K562 (cell line): Measurements from ENCODE around the gene PRTFDC1. TPM values are rescaled to one million over a fixed set of nuclear protein-coding genes. Genes with fewer than 3 reads are reported as not detected.

Experiments used
- ARID1B ChIP-seq: fragments of 450-650 bp; IDR thresholded peaks from 2 replicates; pipeline ENCODE4 v1.6.1; 2016; ENCODE audit warnings: antibody characterized with exemption, mild to moderate bottlenecking, inconsistent platforms
- BRF1 ChIP-seq: IDR thresholded peaks from 3 replicates; pipeline ENCODE4 v1.6.1; 2011; ENCODE audit warnings: borderline replicate concordance, mild to moderate bottlenecking; ENCODE audit not compliant: insufficient read length; ENCODE audit errors: extremely low read depth
- CBX3 ChIP-seq, 2 experiments: IDR thresholded peaks; 1 replicate in 1 of 2; 2 replicates in 1 of 2; pipeline ENCODE4 v1.6.1; 2012; ENCODE audit warnings: inconsistent platforms in 2 of 2, low read length in 2 of 2, borderline replicate concordance in 1 of 2, control low read depth in 1 of 2
- FOXP4 ChIP-seq: sonication (generic); formaldehyde crosslinking; IDR thresholded peaks from 2 replicates; pipeline ENCODE4 v1.8.0; 2022; ENCODE audit warnings: mild to moderate bottlenecking, missing genetic modification reagents, borderline replicate concordance
- KLF16 ChIP-seq: IDR thresholded peaks from 2 replicates; pipeline ENCODE4 v1.6.1; 2016; ENCODE audit warnings: antibody characterized with exemption
- MCM3 ChIP-seq: fragments of 450-650 bp; IDR thresholded peaks from 2 replicates; pipeline ENCODE4 v1.6.1; 2016
- MIER1 ChIP-seq: fragments of 450-650 bp; IDR thresholded peaks from 2 replicates; pipeline ENCODE4 v1.6.1; 2016; ENCODE audit warnings: antibody characterized with exemption, mild to moderate bottlenecking, low read depth
- NCOA2 ChIP-seq, 2 experiments: fragments of 450-650 bp; IDR thresholded peaks; 2 replicates each; pipeline ENCODE4 v1.6.1; 2018; ENCODE audit warnings: mild to moderate bottlenecking in 2 of 2, moderate library complexity in 1 of 2; ENCODE audit not compliant: partially characterized antibody in 2 of 2
- NFE2 ChIP-seq: IDR thresholded peaks from 2 replicates; pipeline ENCODE4 v1.6.1; 2014; ENCODE audit warnings: antibody characterized with exemption, low read depth
- NFIC ChIP-seq: fragments of 450-650 bp; IDR thresholded peaks from 2 replicates; pipeline ENCODE4 v1.6.1; 2017; ENCODE audit warnings: mild to moderate bottlenecking, inconsistent platforms
- PHF21A ChIP-seq: fragments of 450-650 bp; IDR thresholded peaks from 2 replicates; pipeline ENCODE4 v1.6.1; 2017; ENCODE audit warnings: low read depth, borderline replicate concordance
- PREB ChIP-seq: sonication (generic); formaldehyde crosslinking; IDR thresholded peaks from 2 replicates; pipeline ENCODE4 v1.8.1; 2023; ENCODE audit warnings: mild to moderate bottlenecking, missing genetic modification reagents
- RFX5 ChIP-seq: IDR thresholded peaks from 2 replicates; pipeline ENCODE4 v1.6.1; 2011; ENCODE audit warnings: low read depth, mild to moderate bottlenecking, improper control_type of control experiment, low read length
- SAP30 ChIP-seq: fragments of 200-600 bp; sonication (generic); IDR thresholded peaks from 2 replicates; pipeline ENCODE4 v1.6.1; 2012; ENCODE audit warnings: borderline replicate concordance, low read depth, mild to moderate bottlenecking, moderate library complexity, low read length, control low read depth, inconsistent platforms; ENCODE audit not compliant: insufficient read depth, poor library complexity, severe bottlenecking
- SMAD4 ChIP-seq: fragments of 250-450 bp; sonication (Bioruptor Pico); conservative IDR thresholded peaks from 2 replicates; pipeline ENCODE4 v1.8.0; 2021; ENCODE audit warnings: inconsistent platforms, mild to moderate bottlenecking, moderate library complexity
- SMARCC2 ChIP-seq: fragments of 450-650 bp; IDR thresholded peaks from 2 replicates; pipeline ENCODE4 v1.6.1; 2017; ENCODE audit warnings: antibody characterized with exemption, moderate library complexity, mild to moderate bottlenecking, low read depth
- TARDBP ChIP-seq: fragments of 450-650 bp; IDR thresholded peaks from 2 replicates; pipeline ENCODE4 v1.6.1; 2016
- ZBTB8A ChIP-seq: fragments of 450-650 bp; IDR thresholded peaks from 2 replicates; pipeline ENCODE4 v1.6.1; 2018; ENCODE audit warnings: mild to moderate bottlenecking, moderate library complexity; ENCODE audit not compliant: partially characterized antibody
- ZNF140 ChIP-seq: fragments of 250-450 bp; sonication (Bioruptor Pico); IDR thresholded peaks from 2 replicates; pipeline ENCODE4 v1.8.0; 2021; ENCODE audit warnings: moderate library complexity, mild to moderate bottlenecking, inconsistent platforms
- ZNF274 ChIP-seq: IDR thresholded peaks from 2 replicates; pipeline ENCODE4 v1.6.1; 2011; ENCODE audit warnings: low read depth, mild to moderate bottlenecking, low read length, moderate library complexity, borderline replicate concordance
- ZNF512 ChIP-seq: IDR thresholded peaks from 2 replicates; pipeline ENCODE4 v1.6.1; 2016; ENCODE audit warnings: missing genetic modification characterization, missing compliant biosample characterization
- ZNF644 ChIP-seq: fragments of 200-800 bp; sonication (Bioruptor generic); IDR thresholded peaks from 2 replicates; pipeline ENCODE4 v1.6.1; 2016; ENCODE audit warnings: low read depth, missing genetic modification characterization, missing compliant biosample characterization
- polyA plus RNA-seq, 8 experiments: library from polyadenylated mRNA; depleted of rRNA in 4 of 8; stranded (reverse) in 5 of 8; unstranded in 3 of 8; fragments of >200 nt; fragmentation: Nextera tagmentation in 2 of 8; fragmentation: Illumina TruSeq in 1 of 8; extraction: Ambion mirVana in 2 of 8; extraction: Trizol in 1 of 8; gene quantifications; 2 replicates each; pipeline versions ENCODE4 v1.2.1 to v1.2.3, GENCODE V29; 2011 to 2014; ENCODE audit warnings: inconsistent platforms in 1 of 8, missing spikeins in 1 of 8
- total RNA-seq, 7 experiments: library from RNA; depleted of rRNA in 6 of 7; stranded (reverse); fragments of >200 nt in 6 of 7; fragmentation: Illumina TruSeq in 2 of 7; extraction: Trizol in 2 of 7; gene quantifications; 2 replicates each; pipeline versions ENCODE4 v1.2.1 to v1.2.3, GENCODE V29; 2011 to 2021; ENCODE audit warnings: low replicate concordance in 1 of 7
- TF ChIP-seq, protein P1 (sequence below): sonication (generic); formaldehyde crosslinking; IDR thresholded peaks from 2 replicates; pipeline ENCODE4 v1.4.0; 2020; ENCODE audit warnings: mild to moderate bottlenecking, missing genetic modification reagents

The PRTFDC1 gene
- total and polyA plus RNA-seq, 9 of the 15 experiments (the other 6 are each of a cell fraction or from before 2014, with no cell fraction given) = 7.0 to 27.6 (median 10.0) TPM

- TF ChIP-seq ZBTB8A (no peak), ZNF274 (no peak), CBX3 (IDR thresholded peaks at IDR 0.05; ENCODE audit: borderline replicate concordance in 1 of 2, low read length in 2 of 2) (peak in 1 of 2 experiments; percentile 61; a peak in 1 of 3 replicates), SAP30 (no peak), FOXP4 (CRISPR knock-in tag) (no peak), ZNF644 (tag) (no peak), ARID1B (peak; percentile 95), BRF1 (no peak), PREB (CRISPR knock-in tag) (no peak), ZNF140 (CRISPR knock-in tag) (no peak), SMAD4 (peak; percentile 44; the same call in 1 of the 2 replicates), MIER1 (no peak), KLF16 (no peak), SMARCC2 (peak; percentile 91), TARDBP (no peak), RFX5 (no peak), NCOA2 (IDR thresholded peaks at IDR 0.05; ENCODE audit: partially characterized antibody in 2 of 2) (peak; percentile 51 to 67), NFIC (peak; percentile 69), ZNF512 (tag) (no peak), NFE2 (peak; percentile 78), PHF21A (no peak), MCM3 (no peak)
- TF ChIP-seq, protein P1, sequence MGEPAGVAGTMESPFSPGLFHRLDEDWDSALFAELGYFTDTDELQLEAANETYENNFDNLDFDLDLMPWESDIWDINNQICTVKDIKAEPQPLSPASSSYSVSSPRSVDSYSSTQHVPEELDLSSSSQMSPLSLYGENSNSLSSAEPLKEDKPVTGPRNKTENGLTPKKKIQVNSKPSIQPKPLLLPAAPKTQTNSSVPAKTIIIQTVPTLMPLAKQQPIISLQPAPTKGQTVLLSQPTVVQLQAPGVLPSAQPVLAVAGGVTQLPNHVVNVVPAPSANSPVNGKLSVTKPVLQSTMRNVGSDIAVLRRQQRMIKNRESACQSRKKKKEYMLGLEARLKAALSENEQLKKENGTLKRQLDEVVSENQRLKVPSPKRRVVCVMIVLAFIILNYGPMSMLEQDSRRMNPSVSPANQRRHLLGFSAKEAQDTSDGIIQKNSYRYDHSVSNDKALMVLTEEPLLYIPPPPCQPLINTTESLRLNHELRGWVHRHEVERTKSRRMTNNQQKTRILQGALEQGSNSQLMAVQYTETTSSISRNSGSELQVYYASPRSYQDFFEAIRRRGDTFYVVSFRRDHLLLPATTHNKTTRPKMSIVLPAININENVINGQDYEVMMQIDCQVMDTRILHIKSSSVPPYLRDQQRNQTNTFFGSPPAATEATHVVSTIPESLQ (CRISPR knock-in tag) = no peak
These were observed 55.0 kb downstream of the PRTFDC1 start (continued) for GRCh38 chr10:24897326-24897926.
